Keratinocyte (primary cell): Measurements from ENCODE around the gene CCL13. TPM values are rescaled to one million over a fixed set of nuclear protein-coding genes. Genes with fewer than 3 reads are reported as not detected.

Experiments
- DNase-seq: peaks from one replicate; pipeline ENCODE4 v3.0.0-alpha.2; 2011; ENCODE audit warnings: low read depth, missing footprints, low spot score
- FAIRE-seq: peaks from 2 replicates; lab custom pipeline; 2011; peaks lifted over from hg19 to GRCh38; lab: Jason Lieb, UNC
- H2AFZ ChIP-seq: 2 replicates; pipeline ENCODE4 v1.6.0; 2012; ENCODE audit warnings: low read length, control low read depth, inconsistent platforms; ENCODE audit not compliant: control insufficient read depth
- H3K27ac ChIP-seq: 2 replicates; pipeline ENCODE4 v1.5.1; 2011; ENCODE audit warnings: low read length; ENCODE audit not compliant: control insufficient read depth, insufficient read depth
- H3K27me3 ChIP-seq: 3 replicates; pipeline ENCODE4 v1.6.0; 2011; ENCODE audit warnings: low read length; ENCODE audit not compliant: control insufficient read depth, insufficient read depth; ENCODE audit errors: extremely low read depth
- H3K36me3 ChIP-seq, 2 experiments: 2 replicates in 1 of 2; 3 replicates in 1 of 2; pipeline ENCODE4 v1.5.1; 2011; ENCODE audit warnings: low read length in 2 of 2, mild to moderate bottlenecking in 1 of 2; ENCODE audit not compliant: control insufficient read depth in 2 of 2, insufficient read depth in 2 of 2; ENCODE audit errors: extremely low read depth in 1 of 2
- H3K4me1 ChIP-seq: 3 replicates; pipeline ENCODE4 v1.5.1; 2011; ENCODE audit warnings: low read length; ENCODE audit not compliant: control insufficient read depth, insufficient read depth; ENCODE audit errors: extremely low read depth
- H3K4me2 ChIP-seq: 3 replicates; pipeline ENCODE4 v1.6.0; 2011; ENCODE audit warnings: low read depth, low read length; ENCODE audit not compliant: control insufficient read depth, insufficient read depth; ENCODE audit errors: extremely low read depth
- H3K4me3 ChIP-seq, 3 experiments: fragments of 200-600 bp in 1 of 3; sonication (generic) in 1 of 3; 2 replicates in 2 of 3; 3 replicates in 1 of 3; pipeline ENCODE4 v1.5.1; 2011 to 2016; ENCODE audit warnings: low read length in 3 of 3, mild to moderate bottlenecking in 3 of 3, control low read depth in 2 of 3, inconsistent platforms in 1 of 3, low read depth in 1 of 3, mixed read lengths in 1 of 3, mixed run types in 1 of 3, moderate library complexity in 1 of 3; ENCODE audit not compliant: control insufficient read depth in 2 of 3, insufficient read depth in 2 of 3; ENCODE audit errors: extremely low read depth in 1 of 3
- H3K79me2 ChIP-seq: 2 replicates; pipeline ENCODE4 v1.6.0; 2012; ENCODE audit warnings: low read length; ENCODE audit not compliant: control insufficient read depth, insufficient read depth
- H3K9ac ChIP-seq: 3 replicates; pipeline ENCODE4 v1.6.0; 2011; ENCODE audit warnings: low read length; ENCODE audit not compliant: control insufficient read depth, insufficient read depth; ENCODE audit errors: extremely low read depth
- H3K9me1 ChIP-seq: 3 replicates; pipeline ENCODE4 v1.6.0; 2011; ENCODE audit warnings: low read length; ENCODE audit not compliant: control insufficient read depth, insufficient read depth; ENCODE audit errors: extremely low read depth
- H3K9me3 ChIP-seq: 2 replicates; pipeline ENCODE4 v1.5.1; 2012; ENCODE audit warnings: low read depth, low read length; ENCODE audit not compliant: control insufficient read depth
- H4K20me1 ChIP-seq: 3 replicates; pipeline ENCODE4 v1.6.0; 2011; ENCODE audit warnings: low read length; ENCODE audit not compliant: control insufficient read depth, insufficient read depth; ENCODE audit errors: extremely low read depth
- CTCF ChIP-seq, 3 experiments: IDR thresholded peaks in 1 of 3; conservative IDR thresholded peaks in 1 of 3; optimal IDR thresholded peaks in 1 of 3; 2 replicates in 2 of 3; 3 replicates in 1 of 3; pipeline versions ENCODE3 to v1.5.1; 2011; ENCODE audit warnings: low read length in 3 of 3, mild to moderate bottlenecking in 3 of 3, moderate library complexity in 2 of 3, control low read depth in 1 of 3, inconsistent platforms in 1 of 3; ENCODE audit not compliant: insufficient read depth in 2 of 3; ENCODE audit errors: extremely low read depth in 1 of 3
- EZH2 ChIP-seq: IDR thresholded peaks from one replicate; pipeline ENCODE4 v1.6.1; 2012; ENCODE audit warnings: inconsistent platforms, mild to moderate bottlenecking, low read length, moderate library complexity
- dilution Hi-C: fragments of 300-500 bp; cut with MboI; formaldehyde crosslinking; loops from one replicate; pipeline ENCODE4 v1.7.0; 2020; ENCODE audit warnings: low sequenced_read_pairs; ENCODE audit not compliant: extremely low pct_ligation_motif_present
- polyA plus RNA-seq, 5 experiments: library from polyadenylated mRNA; depleted of rRNA in 3 of 5; stranded (reverse) in 3 of 5; stranded (forward) in 1 of 5; unstranded in 1 of 5; fragments of >200 nt; gene quantifications; 1 replicate in 1 of 5; 2 replicates in 3 of 5; 3 replicates in 1 of 5; pipeline versions ENCODE4 v1.2.1 to v1.2.3, GENCODE V29; 2011 to 2012; ENCODE audit warnings: missing spikeins in 2 of 5, low read depth in 1 of 5, low replicate concordance in 1 of 5

CCL13 gene
- polyA plus RNA-seq, 1 donor (not counting 4 experiments of a cell fraction or from before 2014, with no cell fraction given) = not detected

- FAIRE-seq (no peak), DNase-seq (no peak)
- dilution Hi-C loops = loop anchor here (25.0 kb wide), 1 partner anchor 137 kb away; no protein-coding TSS in a partner anchor
- Histone ChIP-seq H3K27me3 (no peaks in the 10 kb centered on the region), H3K4me3 (no peak overlapping the region), H2AFZ (no peak overlapping the region), H3K79me2 (no peaks in the 10 kb centered on the region), H4K20me1 (no peaks in the 10 kb centered on the region), H3K9me1 (no peaks in the 10 kb centered on the region), H3K4me2 (no peak overlapping the region), H3K27ac (no peak overlapping the region), H3K9ac (no peak overlapping the region), H3K4me1 (no peaks in the 10 kb centered on the region), H3K9me3 (no peaks in the 10 kb centered on the region), H3K36me3 (no peaks in the 10 kb centered on the region)
- TF ChIP-seq CTCF (optimal IDR thresholded peaks at IDR 0.05 in 1 of 3, IDR thresholded peaks at IDR 0.05 in 1 of 3, conservative IDR thresholded peaks at IDR 0.05 in 1 of 3; ENCODE audit: extremely low read depth in 1 of 3, insufficient read depth in 2 of 3, low read length in 3 of 3) (no peak), EZH2 (no peak)
Observed at GRCh38 chr17:34349751-34350150, 6.5 kb upstream of the CCL13 start.

GRCh38 chr17:34351096-34351495 is 5.2 kb upstream of the CCL13 start:
- no peaks in the 10 kb centered on the region for H3K4me1 ChIP-seq
- H4K20me1 ChIP-seq = no peaks in the 10 kb centered on the region
- DNase-seq = no peak
- no peaks in the 10 kb centered on the region for H3K79me2 ChIP-seq
- FAIRE-seq = no peak
- no peaks in the 10 kb centered on the region for H3K9me3 ChIP-seq
- no peak for TF ChIP-seq EZH2
- no peak for TF ChIP-seq CTCF (optimal IDR thresholded peaks at IDR 0.05 in 1 of 3, IDR thresholded peaks at IDR 0.05 in 1 of 3, conservative IDR thresholded peaks at IDR 0.05 in 1 of 3; ENCODE audit: extremely low read depth in 1 of 3, insufficient read depth in 2 of 3, low read length in 3 of 3)
- H3K9me1 ChIP-seq = no peaks in the 10 kb centered on the region
- no peaks in the 10 kb centered on the region for H3K27me3 ChIP-seq
- no peaks in the 10 kb centered on the region for H3K36me3 ChIP-seq
- no peak overlapping the region for H2AFZ ChIP-seq
- no peak overlapping the region for H3K4me2 ChIP-seq
- no peak overlapping the region for H3K9ac ChIP-seq
- no peak overlapping the region for H3K27ac ChIP-seq
- no peak overlapping the region for H3K4me3 ChIP-seq
- dilution Hi-C loops = loop anchor here (25.0 kb wide), 1 partner anchor 139 kb away; no protein-coding TSS in a partner anchor
